H9 (cell line): ENCODE measurements around the gene PRKCZ. TPM values are rescaled to one million over a fixed set of nuclear protein-coding genes. Genes with fewer than 3 reads are reported as not detected.

Source experiments
- DNase-seq: peaks from one replicate; pipeline ENCODE4 v3.0.0-alpha.2; 2017
- H2AFZ ChIP-seq: one replicate; pipeline ENCODE4 v1.6.1; 2013; ENCODE audit warnings: mild to moderate bottlenecking, low read length, control low read depth, moderate library complexity
- H2AK5ac ChIP-seq: 2 replicates; pipeline ENCODE4 v1.6.1; 2013; ENCODE audit warnings: low read length, control low read depth, mixed read lengths; ENCODE audit not compliant: insufficient read length
- H2BK120ac ChIP-seq: one replicate; pipeline ENCODE4 v1.6.1; 2013; ENCODE audit warnings: low read depth, mild to moderate bottlenecking, low read length, control low read depth, inconsistent platforms; ENCODE audit not compliant: poor library complexity, severe bottlenecking
- H2BK12ac ChIP-seq: 2 replicates; pipeline ENCODE4 v1.6.1; 2013; ENCODE audit warnings: low read length, control low read depth, mixed read lengths, low read depth; ENCODE audit not compliant: insufficient read length
- H2BK15ac ChIP-seq: 2 replicates; pipeline ENCODE4 v1.6.1; 2013; ENCODE audit warnings: low read depth, low read length, control low read depth
- H2BK20ac ChIP-seq: one replicate; pipeline ENCODE4 v1.6.1; 2013; ENCODE audit warnings: low read depth, mild to moderate bottlenecking, low read length, control low read depth, inconsistent platforms; ENCODE audit not compliant: poor library complexity, severe bottlenecking
- H2BK5ac ChIP-seq: 2 replicates; pipeline ENCODE4 v1.6.1; 2013; ENCODE audit warnings: low read length, control low read depth, mixed read lengths; ENCODE audit not compliant: insufficient read length
- H3K14ac ChIP-seq: 2 replicates; pipeline ENCODE4 v1.6.1; 2013; ENCODE audit warnings: low read length, control low read depth; ENCODE audit not compliant: insufficient read depth
- H3K18ac ChIP-seq: 2 replicates; pipeline ENCODE4 v1.6.1; 2013; ENCODE audit warnings: low read depth, mild to moderate bottlenecking, mixed read lengths, low read length, control low read depth; ENCODE audit not compliant: insufficient read length
- H3K23ac ChIP-seq: 2 replicates; pipeline ENCODE4 v1.6.1; 2013; ENCODE audit warnings: low read length, control low read depth, mixed read lengths, low read depth; ENCODE audit not compliant: insufficient read length
- H3K23me2 ChIP-seq: 2 replicates; pipeline ENCODE4 v1.6.1; 2013; ENCODE audit warnings: low read depth, mild to moderate bottlenecking, mixed read lengths, low read length, control low read depth; ENCODE audit not compliant: insufficient read length, poor library complexity, severe bottlenecking
- H3K27ac ChIP-seq: 2 replicates; pipeline ENCODE4 v1.5.1; 2013; ENCODE audit warnings: low read length, control low read depth, mixed read lengths, low read depth; ENCODE audit not compliant: insufficient read length
- H3K27me3 ChIP-seq: 2 replicates; pipeline ENCODE4 v1.6.1; 2013; ENCODE audit warnings: low read length, control low read depth, inconsistent platforms; ENCODE audit not compliant: insufficient read depth
- H3K4ac ChIP-seq: 2 replicates; pipeline ENCODE4 v1.6.1; 2013; ENCODE audit warnings: low read depth, mild to moderate bottlenecking, control low read depth, inconsistent platforms, low read length, moderate library complexity
- H3K4me1 ChIP-seq: 2 replicates; pipeline ENCODE4 v1.6.1; 2013; ENCODE audit warnings: low read length, control low read depth, inconsistent platforms; ENCODE audit not compliant: insufficient read depth
- H3K4me2 ChIP-seq: 2 replicates; pipeline ENCODE4 v1.6.1; 2013; ENCODE audit warnings: low read length, control low read depth, mixed read lengths; ENCODE audit not compliant: insufficient read length, insufficient read depth
- H3K56ac ChIP-seq: 2 replicates; pipeline ENCODE4 v1.6.1; 2013; ENCODE audit warnings: low read depth, mild to moderate bottlenecking, mixed read lengths, low read length, control low read depth; ENCODE audit not compliant: insufficient read length
- H3K79me1 ChIP-seq: 2 replicates; pipeline ENCODE4 v1.6.1; 2013; ENCODE audit warnings: low read depth, mild to moderate bottlenecking, moderate library complexity, low read length, control low read depth, inconsistent platforms; ENCODE audit not compliant: insufficient read depth, poor library complexity, severe bottlenecking
- H3K79me2 ChIP-seq: 2 replicates; pipeline ENCODE4 v1.6.1; 2013; ENCODE audit warnings: low read length, control low read depth, inconsistent platforms; ENCODE audit not compliant: insufficient read depth
- H3K9ac ChIP-seq: 2 replicates; pipeline ENCODE4 v1.6.1; 2013; ENCODE audit warnings: low read length, control low read depth, mixed read lengths; ENCODE audit not compliant: insufficient read length; ENCODE audit errors: extremely low read depth
- H3K9me3 ChIP-seq: one replicate; pipeline ENCODE4 v1.6.1; 2013; ENCODE audit warnings: low read depth, low read length, inconsistent platforms; ENCODE audit not compliant: control insufficient read depth
- H3T11ph ChIP-seq: one replicate; pipeline ENCODE4 v1.6.1; 2013; ENCODE audit warnings: mild to moderate bottlenecking, low read length, control low read depth, inconsistent platforms
- H4K20me1 ChIP-seq: one replicate; pipeline ENCODE4 v1.6.1; 2013; ENCODE audit not compliant: control insufficient read depth, insufficient read length, insufficient read depth
- H4K5ac ChIP-seq: 2 replicates; pipeline ENCODE4 v1.6.1; 2013; ENCODE audit warnings: low read depth, mild to moderate bottlenecking, mixed read lengths, low read length, control low read depth; ENCODE audit not compliant: insufficient read length
- H4K8ac ChIP-seq: replicated peaks from 2 replicates; pipeline ENCODE4 v1.6.1; 2013; ENCODE audit warnings: low read length, control low read depth, mixed read lengths, low read depth; ENCODE audit not compliant: insufficient read length
- H4K91ac ChIP-seq: 2 replicates; pipeline ENCODE4 v1.6.1; 2013; ENCODE audit warnings: low read depth, mild to moderate bottlenecking, moderate library complexity, mixed read lengths, low read length, control low read depth; ENCODE audit not compliant: insufficient read length
- H3K27ac Mint-ChIP-seq, 3 experiments: 2 replicates in 2 of 3; 3 replicates in 1 of 3; pipeline ENCODE4 v1.8.0; 2020 to 2021; ENCODE audit warnings: mixed read lengths in 3 of 3, mild to moderate bottlenecking in 1 of 3, moderate library complexity in 1 of 3
- H3K27me3 Mint-ChIP-seq: 2 replicates; pipeline ENCODE4 v1.8.0; 2021; ENCODE audit warnings: low read depth, mild to moderate bottlenecking, moderate library complexity, mixed read lengths
- H3K36me3 Mint-ChIP-seq, 3 experiments: 2 replicates in 2 of 3; 3 replicates in 1 of 3; pipeline ENCODE4 v1.8.0; 2020 to 2021; ENCODE audit warnings: low read depth in 3 of 3, mixed read lengths in 3 of 3; ENCODE audit not compliant: insufficient read depth in 1 of 3
- H3K4me1 Mint-ChIP-seq, 2 experiments: 2 replicates each; pipeline ENCODE4 v1.8.0; 2020; ENCODE audit warnings: mixed read lengths in 2 of 2
- H3K4me3 Mint-ChIP-seq, 2 experiments: 2 replicates in 1 of 2; 3 replicates in 1 of 2; pipeline ENCODE4 v1.8.0; 2020 to 2021; ENCODE audit warnings: mild to moderate bottlenecking in 2 of 2, mixed read lengths in 2 of 2, moderate library complexity in 1 of 2
- H3K9me3 Mint-ChIP-seq, 2 experiments: 2 replicates in 1 of 2; 3 replicates in 1 of 2; pipeline ENCODE4 v1.8.0; 2020; ENCODE audit warnings: mild to moderate bottlenecking in 2 of 2, mixed read lengths in 2 of 2, moderate library complexity in 1 of 2
- WGBS: extraction: QIAGEN DNeasy Blood & Tissue Kit; methylation state at CpG from one replicate; pipeline ENCODE4 v1.1.7; 2013; ENCODE audit warnings: missing lambda C conversion rate, low lambda C conversion rate, mixed read lengths; ENCODE audit not compliant: insufficient read length; ENCODE audit errors: extremely low coverage; 5-methylcytosine and 5-hydroxymethylcytosine counted together
- total RNA-seq: library from RNA; stranded (reverse); gene quantifications from 2 replicates; pipeline ENCODE4 v1.2.1, GENCODE V29; 2021
- TF ChIP-seq, protein P1 (sequence below): fragments of 200-600 bp; sonication (generic); conservative IDR thresholded peaks from 3 replicates; pipeline ENCODE4 v1.8.0; 2021; ENCODE audit warnings: antibody characterized with exemption, mild to moderate bottlenecking

PRKCZ gene
- total RNA-seq, 1 experiment from 2014 or later, result 48.4 TPM

DNA sequence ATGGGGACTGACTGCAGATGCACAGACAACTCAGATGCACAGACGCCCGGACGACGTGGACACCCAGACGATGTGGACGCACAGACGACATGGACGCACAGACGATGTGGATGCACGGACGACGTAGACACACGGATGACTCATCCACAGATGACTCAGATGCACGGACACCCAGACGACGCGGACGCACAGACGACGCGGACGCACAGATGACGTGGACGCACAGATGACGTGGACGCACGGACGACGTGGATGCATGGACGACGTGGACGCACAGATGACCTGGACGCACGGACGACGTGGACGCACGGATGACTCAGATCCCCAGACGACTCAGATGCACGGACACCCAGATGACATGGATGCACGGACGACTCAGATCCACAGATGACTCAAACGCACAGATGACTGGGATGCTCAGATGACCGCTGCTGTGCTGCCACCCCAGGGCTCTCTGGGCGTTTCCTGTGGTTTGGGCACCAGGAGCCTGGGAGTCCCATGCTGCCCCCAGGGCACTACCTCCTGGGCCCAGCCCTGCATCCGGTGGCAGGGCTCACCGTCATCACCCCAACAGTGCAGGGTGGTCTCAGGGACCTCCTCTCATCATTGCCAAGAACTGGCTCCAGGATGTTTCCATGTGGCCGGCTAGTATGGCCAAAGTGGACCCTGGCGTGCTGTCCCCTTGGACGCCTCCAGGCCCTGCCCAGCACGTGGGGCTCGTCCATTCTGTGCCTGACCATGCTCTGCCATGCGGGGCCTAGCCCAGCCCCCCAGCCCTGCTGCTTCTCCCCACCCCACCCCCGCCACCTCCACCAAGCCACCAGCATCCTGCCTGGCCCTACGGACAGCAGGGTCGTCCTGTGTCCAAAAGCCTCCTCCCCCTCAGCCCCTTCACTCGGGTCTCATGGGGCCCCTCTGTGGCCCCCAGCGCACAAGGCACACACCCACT, 130.4 kb downstream of the PRKCZ start:
- peaks cover 0 to 2% of the 10 kb centered on the region in 2 experiments; a peak in 1 of 4 replicates for H3K4me1 Mint-ChIP-seq
- no peak overlapping the region for H2BK120ac ChIP-seq
- H2AK5ac ChIP-seq, result no peak overlapping the region
- no peak overlapping the region for H4K5ac ChIP-seq
- peaks cover 23 to 57% (median 53%) of the 10 kb centered on the region in 3 experiments; a peak in 6 of 7 replicates for H3K36me3 Mint-ChIP-seq
- H3K9me3 Mint-ChIP-seq, result no peaks in the 10 kb centered on the region
- no peak overlapping the region for H2AFZ ChIP-seq
- H3K79me1 ChIP-seq, result no peaks in the 10 kb centered on the region
- H3K27ac ChIP-seq, result no peak overlapping the region
- no peaks in the 10 kb centered on the region for H3K27me3 ChIP-seq
- no peak overlapping the region for H3T11ph ChIP-seq
- H3K79me2 ChIP-seq, result no peaks in the 10 kb centered on the region
- H3K18ac ChIP-seq, result no peak overlapping the region
- H3K23me2 ChIP-seq, result no peaks in the 10 kb centered on the region
- no peak overlapping the region for H4K91ac ChIP-seq
- H3K4me1 ChIP-seq, result no peaks in the 10 kb centered on the region
- no peak overlapping the region for H2BK20ac ChIP-seq
- no peak overlapping the region for H3K14ac ChIP-seq
- H4K8ac ChIP-seq, result no peak overlapping the region
- no peak overlapping the region for H2BK15ac ChIP-seq
- H3K27ac Mint-ChIP-seq, result peak overlapping the region in 1 of 3 experiments; percentile 70; a peak in 1 of 7 replicates
- H3K27me3 Mint-ChIP-seq, result peaks cover 1% of the 10 kb centered on the region; the same call in 1 of the 2 replicates
- no peak overlapping the region for H3K23ac ChIP-seq
- no peak overlapping the region for H3K9ac ChIP-seq
- H3K4ac ChIP-seq, result no peak overlapping the region
- TF ChIP-seq, protein P1, sequence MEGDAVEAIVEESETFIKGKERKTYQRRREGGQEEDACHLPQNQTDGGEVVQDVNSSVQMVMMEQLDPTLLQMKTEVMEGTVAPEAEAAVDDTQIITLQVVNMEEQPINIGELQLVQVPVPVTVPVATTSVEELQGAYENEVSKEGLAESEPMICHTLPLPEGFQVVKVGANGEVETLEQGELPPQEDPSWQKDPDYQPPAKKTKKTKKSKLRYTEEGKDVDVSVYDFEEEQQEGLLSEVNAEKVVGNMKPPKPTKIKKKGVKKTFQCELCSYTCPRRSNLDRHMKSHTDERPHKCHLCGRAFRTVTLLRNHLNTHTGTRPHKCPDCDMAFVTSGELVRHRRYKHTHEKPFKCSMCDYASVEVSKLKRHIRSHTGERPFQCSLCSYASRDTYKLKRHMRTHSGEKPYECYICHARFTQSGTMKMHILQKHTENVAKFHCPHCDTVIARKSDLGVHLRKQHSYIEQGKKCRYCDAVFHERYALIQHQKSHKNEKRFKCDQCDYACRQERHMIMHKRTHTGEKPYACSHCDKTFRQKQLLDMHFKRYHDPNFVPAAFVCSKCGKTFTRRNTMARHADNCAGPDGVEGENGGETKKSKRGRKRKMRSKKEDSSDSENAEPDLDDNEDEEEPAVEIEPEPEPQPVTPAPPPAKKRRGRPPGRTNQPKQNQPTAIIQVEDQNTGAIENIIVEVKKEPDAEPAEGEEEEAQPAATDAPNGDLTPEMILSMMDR, result no peak
- H2BK12ac ChIP-seq, result no peak overlapping the region
- no peak overlapping the region for H3K4me2 ChIP-seq
- no peaks in the 10 kb centered on the region for H3K9me3 ChIP-seq
- H4K20me1 ChIP-seq, result no peaks in the 10 kb centered on the region
- H3K56ac ChIP-seq, result no peak overlapping the region
- DNase-seq, result no peak
- no peak overlapping the region for H3K4me3 Mint-ChIP-seq
- no CpG with 5 or more reads among the region's 58 CpGs for WGBS
- no peak overlapping the region for H2BK5ac ChIP-seq
